Measurements from ENCODE around the gene PGLYRP4.
"Not testable (repeated sequence)": the region's sequence is repeated elsewhere in the genome, so short reads cannot be mapped to it uniquely, and the experiment has no call there.

The PGLYRP4 gene

GRCh38 chr1:153355445-153356071 lies 6.9 kb upstream of the PGLYRP4 start:
- peak; percentile 67 for DNase-seq

DNA sequence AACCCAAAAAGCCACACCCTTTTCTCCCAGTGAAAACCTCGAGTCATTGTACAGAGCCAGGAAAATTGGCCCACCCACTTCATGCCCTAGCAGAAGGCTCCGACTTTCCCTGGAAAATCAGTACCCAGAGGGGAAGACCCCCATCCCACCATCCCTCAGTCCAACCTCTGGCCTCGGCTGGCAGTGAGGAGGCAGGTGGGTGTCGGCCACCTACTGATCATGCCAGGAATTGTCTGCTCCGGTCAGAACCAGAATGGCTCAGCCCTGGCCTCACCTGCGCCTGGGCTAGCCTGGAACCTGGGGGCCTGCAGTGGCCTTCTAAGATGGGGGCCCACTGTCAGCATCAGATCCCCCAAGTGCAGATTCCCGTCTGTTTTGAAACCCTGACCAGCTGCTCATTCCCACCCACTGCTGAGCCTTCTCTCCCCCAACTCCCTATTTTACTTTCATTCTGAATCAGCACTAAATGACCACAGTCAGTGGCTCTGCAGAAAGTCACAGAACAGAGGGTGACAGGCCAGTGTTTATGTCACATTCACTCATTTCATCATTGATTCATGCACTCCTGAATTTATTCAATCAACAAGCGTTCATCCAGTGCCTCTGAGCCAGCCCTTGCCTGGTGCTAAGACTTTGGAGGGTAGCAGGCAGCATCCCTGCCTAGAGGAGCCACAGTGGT lies 6.0 kb upstream of the PGLYRP4 start:
- DNase-seq, result no peak

DNA sequence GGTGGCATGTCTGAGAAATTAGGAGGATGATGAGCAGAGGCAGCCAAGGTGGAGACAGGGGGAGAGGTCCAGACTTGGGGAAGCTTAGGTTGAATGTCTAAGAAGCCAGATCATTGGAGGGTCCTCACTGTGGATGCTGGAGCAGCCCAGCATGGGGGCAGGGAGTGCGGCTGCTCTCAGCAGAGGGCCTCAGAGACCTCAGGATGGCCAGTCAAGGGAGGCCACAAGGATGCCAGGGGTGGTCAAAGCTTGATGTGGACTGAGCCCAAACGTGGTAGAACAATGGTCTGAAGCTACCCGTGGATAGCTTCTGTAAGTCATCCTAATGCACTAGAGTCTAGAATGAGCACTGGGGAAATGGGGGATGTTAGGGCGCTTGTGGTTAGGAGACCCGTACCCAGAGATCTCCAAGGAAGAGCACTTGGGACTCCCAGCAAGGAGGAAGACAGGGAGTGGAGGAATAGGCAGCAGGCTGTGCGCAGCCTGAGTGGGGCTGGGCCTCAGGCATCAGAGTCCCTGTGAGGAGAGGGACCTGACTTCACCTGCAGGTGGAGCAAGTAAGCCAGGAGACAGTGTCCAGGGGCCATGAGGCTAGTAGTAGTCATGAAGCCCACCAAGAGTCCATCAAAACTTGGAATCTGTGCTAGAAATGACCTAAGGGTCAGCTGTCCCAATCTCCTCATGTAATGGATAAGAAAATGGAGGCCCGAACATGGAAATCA lies 4.7 kb upstream of the PGLYRP4 start:
- no peak for DNase-seq

DNA sequence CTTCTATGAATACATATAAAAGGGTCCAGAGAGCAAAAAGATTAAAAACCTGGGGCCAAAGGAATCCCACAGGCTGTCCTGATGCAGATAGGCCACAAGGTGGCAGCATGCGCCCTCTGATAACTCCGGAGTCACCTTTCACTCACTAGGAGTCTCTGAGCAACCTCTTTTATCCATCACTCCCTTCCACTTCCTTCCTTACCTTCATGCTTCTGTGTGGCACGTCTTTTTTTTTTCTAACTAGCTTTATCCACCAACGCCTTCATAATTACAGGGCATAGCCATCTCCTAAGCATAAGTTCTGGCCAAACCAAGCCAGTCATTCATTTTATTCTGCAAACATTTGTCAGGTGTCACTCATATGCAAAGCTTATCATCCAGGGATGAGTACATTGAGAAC lies 3.9 kb upstream of the PGLYRP4 start:
- DNase-seq, result peak; percentile 74

GRCh38 chr1:153350321-153350957 lies 1.8 kb upstream of the PGLYRP4 start:
- no peak for DNase-seq

GRCh38 chr1:153349363-153350320 lies 1.0 kb upstream of the PGLYRP4 start:
- DNase-seq, result no peak

DNA sequence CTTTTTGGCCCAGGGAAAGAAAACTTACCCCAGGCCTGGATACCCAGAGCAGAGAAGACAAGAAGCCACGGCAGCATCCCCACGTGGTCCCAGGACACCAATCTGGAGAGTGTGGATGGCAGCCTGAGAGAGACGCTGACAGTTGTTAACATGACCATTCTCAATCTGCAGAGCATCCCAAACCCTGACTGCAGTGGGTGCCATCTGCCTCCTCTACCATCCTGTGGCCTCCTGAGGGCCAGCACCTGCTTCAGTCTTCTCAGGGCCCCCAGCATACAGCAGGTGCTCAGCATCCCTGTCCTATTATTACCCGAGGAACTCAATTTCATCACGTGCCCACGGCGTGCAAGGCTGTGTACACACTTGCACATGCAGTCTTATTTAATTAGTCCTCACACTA lies 785 bp downstream of the PGLYRP4 start:
- no peak for DNase-seq

- not testable (repeated sequence) for DNase-seq
Observed at GRCh38 chr1:153347049-153347448, 1.6 kb downstream of the PGLYRP4 start.

DNA sequence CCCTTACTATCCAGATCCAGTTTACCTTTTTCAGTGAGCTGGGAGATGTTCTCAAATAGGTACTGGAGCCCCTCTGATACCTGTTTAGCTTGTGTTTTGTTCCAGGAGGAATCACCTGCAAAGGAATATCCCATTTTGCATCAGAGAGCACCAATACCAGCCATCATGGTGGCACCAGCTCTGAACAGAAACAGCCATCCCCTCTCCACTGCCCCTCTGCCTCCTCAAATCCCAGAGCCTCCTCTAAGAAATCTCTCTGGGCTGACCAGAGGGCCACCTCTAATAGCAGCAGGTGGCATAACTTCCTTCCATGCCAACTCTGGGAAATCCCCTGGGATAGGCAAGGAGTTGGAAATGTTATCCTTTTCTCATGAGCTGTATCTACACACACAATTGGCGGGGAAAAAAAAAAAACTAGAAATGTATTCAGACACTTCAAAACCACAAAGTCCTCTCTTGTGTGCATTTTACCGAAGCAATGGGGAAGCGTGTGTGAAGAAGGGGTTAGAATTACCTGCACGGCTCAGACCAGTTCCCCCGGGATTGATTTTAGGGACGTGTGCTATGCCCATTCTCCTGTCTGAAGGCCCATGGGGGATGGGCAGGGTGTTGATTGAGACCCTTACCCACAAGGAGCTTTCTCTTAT lies 2.4 kb downstream of the PGLYRP4 start:
- no peak for DNase-seq

DNA sequence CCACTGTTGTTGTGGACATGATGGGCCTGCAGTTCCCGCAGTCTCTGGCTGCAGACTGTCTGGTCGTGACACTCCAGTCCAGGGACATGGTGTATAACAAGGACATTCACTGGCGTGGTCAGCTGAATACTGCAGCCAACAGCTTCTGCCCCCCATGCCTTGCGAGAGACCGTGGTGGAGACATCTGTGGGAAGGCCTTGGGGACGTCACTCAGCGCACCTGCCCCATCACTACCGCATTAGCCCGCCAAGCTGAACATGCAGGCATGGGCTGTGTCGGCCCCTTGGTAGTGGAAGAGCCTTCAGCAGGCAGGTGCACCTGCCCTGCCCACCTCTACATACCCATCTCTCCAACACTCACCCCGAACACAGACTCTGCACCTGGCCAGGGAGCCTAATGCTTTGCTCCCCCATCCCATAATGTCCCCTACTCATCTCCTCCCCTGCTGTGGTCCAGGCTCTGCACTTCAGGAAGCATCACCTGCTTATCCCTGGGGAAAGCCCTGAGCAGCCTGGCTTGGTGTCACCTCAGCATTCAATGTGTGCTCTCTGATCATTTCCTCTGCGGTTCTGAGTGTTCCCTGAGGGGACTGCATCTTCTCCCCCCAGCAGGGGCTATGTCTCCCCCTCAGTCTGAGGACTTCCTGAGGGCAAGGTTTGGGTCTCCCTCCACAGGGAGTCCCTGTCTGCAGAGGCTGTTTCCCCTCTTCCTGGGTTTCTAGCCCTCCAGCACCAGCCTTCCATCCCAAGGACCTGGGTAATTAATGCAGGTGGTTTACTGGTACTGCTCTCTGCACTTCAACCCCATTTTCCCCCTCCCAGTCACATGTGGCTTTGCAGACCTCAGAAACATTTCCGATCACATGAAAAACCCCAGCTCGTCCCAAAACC lies 3.2 kb downstream of the PGLYRP4 start:
- DNase-seq, result no peak

DNA sequence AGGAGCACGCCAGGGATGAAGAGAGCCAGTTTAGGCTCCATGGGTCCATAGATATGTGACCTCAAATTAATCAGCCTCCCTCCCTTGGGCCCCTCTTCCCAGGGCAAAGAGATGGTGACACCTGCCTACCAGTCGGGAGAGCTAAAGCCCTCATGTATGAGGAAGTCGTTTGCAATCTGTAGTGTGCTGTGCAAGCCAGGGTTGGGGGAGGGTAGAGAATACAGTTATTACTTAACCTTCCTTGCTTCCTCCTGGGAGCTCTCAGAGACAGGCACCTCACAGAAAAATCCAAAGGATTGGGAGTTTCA lies 4.0 kb downstream of the PGLYRP4 start:
- no peak for DNase-seq

- DNase-seq, result no peak
Observed at GRCh38 chr1:153343811-153344717, 4.6 kb downstream of the PGLYRP4 start.

GRCh38 chr1:153343040-153343681 lies 5.5 kb downstream of the PGLYRP4 start:
- DNase-seq, result no peak

DNA sequence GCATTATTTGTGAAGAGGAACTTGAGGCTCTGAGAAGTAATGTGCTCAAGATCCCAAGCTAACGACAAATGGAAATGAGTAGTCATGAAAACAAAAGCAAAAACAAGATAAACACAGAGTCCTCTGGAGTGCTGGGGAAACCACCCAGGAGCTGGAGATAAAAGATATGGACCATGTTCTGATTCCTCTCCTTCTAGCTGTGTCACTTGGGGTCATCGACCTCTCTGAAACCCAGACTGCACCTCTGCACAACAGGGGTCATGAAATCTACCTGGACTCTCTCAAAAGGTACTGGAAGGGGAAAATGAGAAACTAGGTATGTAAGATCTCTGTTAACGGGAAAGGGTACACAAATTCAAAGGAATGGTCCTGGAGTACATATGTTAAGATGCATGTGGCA lies 6.5 kb downstream of the PGLYRP4 start:
- DNase-seq, result no peak

GRCh38 chr1:153341431-153341934 lies 7.2 kb downstream of the PGLYRP4 start:
- no peak for DNase-seq

DNA sequence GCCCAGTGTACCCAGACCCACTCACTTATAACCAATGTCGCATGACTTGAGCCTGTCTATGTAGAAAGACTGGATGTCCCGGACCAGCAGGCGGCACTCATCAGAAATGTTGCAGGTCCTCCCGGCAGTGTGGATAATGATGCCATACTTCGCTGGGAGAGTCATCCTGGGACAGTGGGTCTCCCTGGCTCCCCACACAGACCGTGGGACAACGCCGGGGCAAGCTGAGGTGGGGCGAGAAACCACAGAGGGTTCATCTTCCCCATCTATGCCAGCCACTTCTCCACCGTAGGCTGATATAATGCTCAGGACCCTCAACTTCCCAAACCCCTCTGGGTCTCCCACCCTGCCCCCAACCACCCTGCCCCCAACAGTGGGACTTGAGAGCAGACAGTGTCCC lies 8.3 kb downstream of the PGLYRP4 start:
- no peak for DNase-seq

- no peak for DNase-seq
Observed at GRCh38 chr1:153339802-153340201, 8.8 kb downstream of the PGLYRP4 start.

DNA sequence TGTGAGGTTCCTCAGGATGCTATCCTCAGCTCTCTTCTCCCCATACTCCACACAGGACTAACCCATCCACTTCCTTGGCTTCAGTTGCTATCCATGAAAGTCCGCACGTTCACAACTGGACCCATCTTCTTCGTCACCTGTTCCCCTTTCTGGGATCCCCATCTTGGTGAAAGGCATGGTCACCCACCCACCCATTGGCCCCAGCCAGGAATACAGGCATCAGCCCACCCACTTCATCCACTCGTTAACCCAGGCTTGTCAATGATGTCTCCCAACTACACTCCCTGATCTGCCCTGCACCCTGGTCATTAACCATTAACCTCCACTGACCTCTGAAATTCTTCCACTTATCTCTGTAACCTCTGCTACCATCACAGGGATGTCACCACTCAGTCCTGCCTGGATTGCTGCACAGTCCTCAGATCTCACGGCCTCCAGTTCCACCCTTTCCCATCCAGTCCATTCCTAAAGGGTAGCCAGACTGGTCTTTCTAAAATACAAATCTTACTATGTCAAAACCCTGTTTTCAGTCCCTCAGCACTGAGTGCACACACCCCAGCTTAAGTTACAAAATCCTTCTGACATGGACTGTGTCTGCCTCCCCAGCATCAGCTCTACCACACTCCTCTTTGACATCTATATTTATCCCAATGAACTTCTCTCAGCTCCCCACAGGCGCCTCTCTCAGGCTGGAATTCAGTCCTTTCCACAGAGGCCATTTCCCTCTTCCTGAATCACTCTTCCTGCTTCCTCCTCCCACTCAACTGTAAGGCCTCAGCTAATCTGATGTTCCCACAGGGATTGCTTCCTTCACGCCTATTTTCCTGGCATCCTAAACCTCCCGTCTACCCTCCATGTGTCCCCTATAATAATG lies 10.4 kb downstream of the PGLYRP4 start:
- DNase-seq, result no peak
